ENCODE data around the gene DDX28.

DNA sequence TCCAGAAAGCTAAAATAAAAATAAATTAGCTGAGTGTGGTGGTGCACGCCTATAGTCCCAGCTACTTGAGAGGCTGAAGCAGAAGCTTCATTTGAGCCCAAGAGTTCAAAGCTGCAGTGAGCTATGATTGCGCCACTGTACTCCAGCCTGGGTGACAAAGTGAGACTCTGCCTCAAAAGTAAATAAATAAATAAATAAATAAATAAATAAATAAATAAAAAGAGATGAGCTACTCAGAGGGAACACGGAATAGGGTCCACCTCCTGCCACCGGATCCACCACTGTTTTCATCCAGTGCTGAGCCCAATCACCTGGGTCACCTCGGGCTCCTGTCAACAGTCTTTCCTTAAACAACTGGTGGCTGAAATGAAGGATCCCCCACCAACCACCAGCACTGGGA lies 36.1 kb downstream of the DDX28 start:
- TF ChIP-seq, protein P1, sequence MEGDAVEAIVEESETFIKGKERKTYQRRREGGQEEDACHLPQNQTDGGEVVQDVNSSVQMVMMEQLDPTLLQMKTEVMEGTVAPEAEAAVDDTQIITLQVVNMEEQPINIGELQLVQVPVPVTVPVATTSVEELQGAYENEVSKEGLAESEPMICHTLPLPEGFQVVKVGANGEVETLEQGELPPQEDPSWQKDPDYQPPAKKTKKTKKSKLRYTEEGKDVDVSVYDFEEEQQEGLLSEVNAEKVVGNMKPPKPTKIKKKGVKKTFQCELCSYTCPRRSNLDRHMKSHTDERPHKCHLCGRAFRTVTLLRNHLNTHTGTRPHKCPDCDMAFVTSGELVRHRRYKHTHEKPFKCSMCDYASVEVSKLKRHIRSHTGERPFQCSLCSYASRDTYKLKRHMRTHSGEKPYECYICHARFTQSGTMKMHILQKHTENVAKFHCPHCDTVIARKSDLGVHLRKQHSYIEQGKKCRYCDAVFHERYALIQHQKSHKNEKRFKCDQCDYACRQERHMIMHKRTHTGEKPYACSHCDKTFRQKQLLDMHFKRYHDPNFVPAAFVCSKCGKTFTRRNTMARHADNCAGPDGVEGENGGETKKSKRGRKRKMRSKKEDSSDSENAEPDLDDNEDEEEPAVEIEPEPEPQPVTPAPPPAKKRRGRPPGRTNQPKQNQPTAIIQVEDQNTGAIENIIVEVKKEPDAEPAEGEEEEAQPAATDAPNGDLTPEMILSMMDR (conservative IDR thresholded peaks at IDR 0.05; ENCODE audit: low read depth, low read length): no peak
- no peak for TF ChIP-seq EZH2 (IDR thresholded peaks at IDR 0.05; ENCODE audit: low read length, unreplicated experiment)
- TF ChIP-seq EZH2phosphoT487 (IDR thresholded peaks at IDR 0.05; ENCODE audit: borderline replicate concordance, low read length): no peak
